GM23338 (cell line): ENCODE results near the gene UBE2Q2. TPM values are rescaled to one million over a fixed set of nuclear protein-coding genes. Genes with fewer than 3 reads are reported as not detected.

Experiments used
- ATAC-seq: fragments of 200-7000 bp; cut with Tn5 transposase; 3 replicates; pipeline ENCODE4 v1.9.1; 2020
- DNase-seq: peaks from one replicate; pipeline ENCODE4 v3.0.0-alpha.2; 2015; ENCODE audit warnings: low spot score
- H2AFZ ChIP-seq: fragments of 200-600 bp; sonication (generic); 2 replicates; pipeline ENCODE4 v1.8.0; 2016; ENCODE audit warnings: antibody characterized with exemption, mild to moderate bottlenecking, moderate library complexity
- H3F3A ChIP-seq: fragments of 200-600 bp; sonication (generic); replicated peaks from 2 replicates; pipeline ENCODE4 v1.8.0; 2017; ENCODE audit warnings: antibody characterized with exemption, mixed run types, low read depth
- H3K27ac ChIP-seq: fragments of 200-600 bp; sonication (generic); 2 replicates; pipeline ENCODE4 v1.6.1; 2016; ENCODE audit warnings: low read depth
- H3K27me3 ChIP-seq: fragments of 200-600 bp; sonication (generic); 2 replicates; pipeline ENCODE4 v1.8.0; 2016; ENCODE audit warnings: mild to moderate bottlenecking, mixed run types, moderate library complexity; ENCODE audit not compliant: insufficient read depth
- H3K36me3 ChIP-seq: fragments of 200-600 bp; sonication (generic); 2 replicates; pipeline ENCODE4 v1.8.0; 2016; ENCODE audit warnings: mild to moderate bottlenecking; ENCODE audit not compliant: insufficient read depth
- H3K4me1 ChIP-seq: fragments of 200-600 bp; sonication (generic); 2 replicates; pipeline ENCODE4 v1.8.0; 2016; ENCODE audit warnings: mild to moderate bottlenecking, moderate library complexity; ENCODE audit not compliant: insufficient read depth
- H3K4me2 ChIP-seq: fragments of 200-600 bp; sonication (generic); 2 replicates; pipeline ENCODE4 v1.7.1; 2017; ENCODE audit warnings: mixed run types
- H3K4me3 ChIP-seq: fragments of 200-600 bp; sonication (generic); 2 replicates; pipeline ENCODE4 v1.6.1; 2016; ENCODE audit warnings: mixed run types
- H3K79me2 ChIP-seq: fragments of 200-600 bp; sonication (generic); replicated peaks from 2 replicates; pipeline ENCODE4 v1.8.0; 2017; ENCODE audit warnings: mild to moderate bottlenecking; ENCODE audit not compliant: insufficient read depth
- H3K9me2 ChIP-seq: fragments of 200-600 bp; sonication (generic); 2 replicates; pipeline ENCODE4 v1.8.0; 2017; ENCODE audit not compliant: insufficient read depth
- H4K20me1 ChIP-seq: fragments of 200-600 bp; sonication (generic); replicated peaks from 2 replicates; pipeline ENCODE4 v1.8.0; 2017; ENCODE audit warnings: mild to moderate bottlenecking; ENCODE audit not compliant: insufficient read depth
- H3K27ac Mint-ChIP-seq: 2 replicates; pipeline ENCODE4 v1.8.0; 2020; ENCODE audit warnings: inconsistent platforms, mild to moderate bottlenecking, moderate library complexity, mixed read lengths
- H3K27me3 Mint-ChIP-seq: 3 replicates; pipeline ENCODE4 v1.8.0; 2022; ENCODE audit warnings: low read depth, mild to moderate bottlenecking, moderate library complexity, mixed read lengths, inconsistent platforms; ENCODE audit not compliant: insufficient read depth, poor library complexity
- H3K36me3 Mint-ChIP-seq: 3 replicates; pipeline ENCODE4 v1.8.0; 2021; ENCODE audit warnings: low read depth, mild to moderate bottlenecking, inconsistent platforms, moderate library complexity, mixed read lengths
- H3K4me1 Mint-ChIP-seq: 3 replicates; pipeline ENCODE4 v1.8.0; 2020; ENCODE audit warnings: mild to moderate bottlenecking, inconsistent platforms, mixed read lengths
- H3K4me3 Mint-ChIP-seq: 3 replicates; pipeline ENCODE4 v1.8.0; 2021; ENCODE audit warnings: moderate library complexity, mild to moderate bottlenecking, inconsistent platforms, mixed read lengths
- H3K9me3 Mint-ChIP-seq: 3 replicates; pipeline ENCODE4 v1.8.0; 2020; ENCODE audit warnings: moderate library complexity, mild to moderate bottlenecking, inconsistent platforms, mixed read lengths
- CREB1 ChIP-seq: fragments of 250-450 bp; sonication (Bioruptor Pico); IDR thresholded peaks from 2 replicates; pipeline ENCODE4 v1.5.0; 2020; ENCODE audit warnings: low read depth, mild to moderate bottlenecking, moderate library complexity
- CTCF ChIP-seq, 2 experiments: fragments of 200-600 bp in 1 of 2; sonication (generic) in 1 of 2; conservative IDR thresholded peaks; 2 replicates each; pipeline versions ENCODE4 v1.5.1 to v1.6.1; 2016 to 2017; ENCODE audit warnings: antibody characterized with exemption in 2 of 2, low read depth in 2 of 2, mild to moderate bottlenecking in 2 of 2, moderate library complexity in 1 of 2
- POLR2AphosphoS5 ChIP-seq: IDR thresholded peaks from 2 replicates; pipeline ENCODE4 v1.6.1; 2016; ENCODE audit warnings: antibody characterized with exemption, low read depth
- REST ChIP-seq: IDR thresholded peaks from one replicate; pipeline ENCODE4 v1.6.1; 2018; ENCODE audit warnings: antibody characterized with exemption; ENCODE audit not compliant: unreplicated experiment
- ZNF331 ChIP-seq: fragments of 250-450 bp; sonication (Bioruptor Pico); IDR thresholded peaks from 2 replicates; pipeline ENCODE4 v1.5.0; 2020; ENCODE audit warnings: low read depth, mild to moderate bottlenecking, moderate library complexity
- ZNF462 ChIP-seq: fragments of 250-450 bp; sonication (Bioruptor Pico); IDR thresholded peaks from 2 replicates; pipeline ENCODE4 v1.5.0; 2020; ENCODE audit warnings: mild to moderate bottlenecking, moderate library complexity
- polyA plus RNA-seq: library from polyadenylated mRNA; unstranded; fragments of >200 nt; fragmentation: Nextera tagmentation; extraction: Ambion mirVana; gene quantifications from 2 replicates; pipeline ENCODE4 v1.2.1, GENCODE V29; 2016
- total RNA-seq: library from RNA; depleted of rRNA; stranded (reverse); fragments of >200 nt; shearing (Covaris generic); gene quantifications from 2 replicates; pipeline ENCODE4 v1.2.3, GENCODE V29; 2014

The UBE2Q2 gene
- total and polyA plus RNA-seq, 2 experiments from 2014 or later = 23.7 to 29.3 TPM

GRCh38 chr15:75920079-75920478 lies 76.8 kb downstream of the UBE2Q2 start (continued):
- no peak for TF ChIP-seq ZNF462 (CRISPR knock-in tag)
- no peak for TF ChIP-seq ZNF331 (CRISPR knock-in tag)
- no peak for TF ChIP-seq CREB1 (CRISPR knock-in tag)
- TF ChIP-seq CTCF (conservative IDR thresholded peaks at IDR 0.05; ENCODE audit: low read depth in 2 of 2) = no peak
- no peak for TF ChIP-seq POLR2AphosphoS5

GRCh38 chr15:75921732-75922703 lies 78.8 kb downstream of the UBE2Q2 start:
- Mint-ChIP-seq H3K9me3 (no peaks in the 10 kb centered on the region), H3K4me1 (peaks cover 23% of the 10 kb centered on the region), H3K4me3 (no peak overlapping the region), H3K27me3 (no peaks in the 10 kb centered on the region), H3K27ac (no peak overlapping the region), H3K36me3 (peaks cover 46% of the 10 kb centered on the region)
- H2AFZ ChIP-seq = no peak overlapping the region
- H3K79me2 ChIP-seq = peaks cover 73% of the 10 kb centered on the region
- ATAC-seq (peak; percentile 90), DNase-seq (peak; percentile 78)
- H3K4me2 ChIP-seq = no peak overlapping the region
- no peaks in the 10 kb centered on the region for H3K27me3 ChIP-seq
- TF ChIP-seq REST (no peak), CTCF (conservative IDR thresholded peaks at IDR 0.05; ENCODE audit: low read depth in 2 of 2) (peak; percentile 79 to 80)
- H3K36me3 ChIP-seq = peaks cover 10% of the 10 kb centered on the region; the same call in 1 of the 2 replicates
- peaks cover 21% of the 10 kb centered on the region for H3K4me1 ChIP-seq
- H3F3A ChIP-seq = no peaks in the 10 kb centered on the region; the same call in 1 of the 2 replicates
- no peak overlapping the region for H3K27ac ChIP-seq
- no peaks in the 10 kb centered on the region for H3K9me2 ChIP-seq
- no peak overlapping the region for H3K4me3 ChIP-seq
- peaks cover 36% of the 10 kb centered on the region for H4K20me1 ChIP-seq
